AG08396 (cell line): ENCODE measurements around the gene MKNK1.
"Not testable (repeated sequence)": the region's sequence is repeated elsewhere in the genome, so short reads cannot be mapped to it uniquely, and the experiment has no call there.

ENCODE experiments used
- DNase-seq: peaks from one replicate; pipeline ENCODE4 v3.0.0; 2012; ENCODE audit warnings: low spot score, mixed read lengths

Gene MKNK1

DNA sequence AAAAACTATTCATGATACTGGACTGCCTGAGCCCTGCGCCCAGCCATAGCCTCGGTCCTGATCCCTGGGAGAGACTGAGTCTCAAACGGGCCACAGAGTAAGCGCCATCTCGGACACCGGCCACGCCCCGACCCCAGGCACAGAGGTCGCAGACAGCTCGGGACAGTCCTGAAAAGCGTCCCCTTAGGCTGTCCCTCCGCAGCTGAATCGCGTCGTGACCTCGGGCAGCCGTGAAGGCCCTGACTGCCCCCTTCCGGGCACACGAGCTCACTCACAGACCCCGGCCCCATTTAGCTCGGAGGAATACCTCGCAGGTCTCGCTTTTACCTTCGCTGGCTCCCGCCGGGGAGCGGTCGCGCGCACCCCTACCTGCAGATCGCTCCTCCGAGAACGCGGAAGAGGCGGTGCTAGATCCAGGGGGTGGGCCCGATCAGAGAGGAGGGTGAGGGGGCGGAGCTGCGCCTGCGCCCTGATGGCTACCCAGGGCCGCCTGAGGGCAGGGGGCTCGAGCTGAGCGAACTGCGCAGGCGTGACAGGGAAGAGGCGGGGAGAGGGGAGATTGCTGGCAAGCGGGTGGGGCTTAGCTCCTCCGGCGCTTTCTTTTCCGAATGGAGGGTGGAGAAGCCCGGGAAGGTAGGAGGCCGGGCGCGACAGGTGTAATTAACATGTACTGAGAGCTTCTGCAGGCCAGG, at the start of gene MKNK1:
Gene MKNK1, minus strand, starts transcription at position 411 of the 692 bp plus-strand sequence. CDS start 20,941 bp downstream, outside the sequence.
- DNase-seq = peak; percentile 100

GRCh38 chr1:46653405-46653958, 49.4 kb upstream of the MKNK1 start:
- DNase-seq = no peak

DNA sequence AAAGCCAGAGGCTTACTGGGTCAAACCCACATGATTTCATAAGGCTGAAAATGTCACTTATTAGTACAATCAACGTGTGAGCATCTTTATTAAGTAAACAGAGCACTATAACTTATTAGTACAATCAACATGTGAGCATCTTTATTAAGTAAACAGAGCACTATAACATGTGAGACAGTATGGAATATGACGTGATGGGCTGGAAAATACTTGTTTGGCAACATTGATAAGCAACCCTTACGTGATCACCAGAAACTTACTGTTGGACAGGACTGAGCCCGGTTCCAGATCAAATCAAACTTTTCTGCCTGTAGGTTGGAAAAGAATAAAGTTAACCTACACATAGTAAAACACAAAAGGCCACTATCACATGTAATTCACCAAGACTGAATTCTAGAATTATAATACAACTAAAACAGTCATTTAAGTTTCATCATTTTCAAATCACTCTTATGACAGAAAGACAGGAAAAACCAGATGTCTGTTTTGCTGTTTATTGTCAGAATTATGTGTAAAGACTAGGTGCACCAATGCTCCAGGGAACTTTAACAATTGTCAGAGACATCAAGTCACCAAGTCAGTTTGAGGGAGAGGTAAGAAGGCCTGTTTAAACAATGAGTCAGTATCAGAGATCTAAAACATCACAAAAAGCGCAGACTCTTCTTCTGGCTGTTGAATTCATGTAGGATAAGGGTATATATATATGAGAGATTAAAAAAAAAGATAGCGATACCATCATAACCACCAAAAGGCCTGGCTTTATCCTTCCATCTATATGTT, 48.4 kb upstream of the MKNK1 start:
- no peak for DNase-seq

- DNase-seq = not testable (repeated sequence)
These were observed 47.1 kb upstream of the MKNK1 start for GRCh38 chr1:46651152-46651551.

- DNase-seq = no peak
These were observed 46.4 kb upstream of the MKNK1 start for GRCh38 chr1:46650491-46650890.

GRCh38 chr1:46649764-46650163, 45.7 kb upstream of the MKNK1 start:
- no peak for DNase-seq

- DNase-seq = no peak
These were observed 43.5 kb upstream of the MKNK1 start for GRCh38 chr1:46647611-46648010.

- DNase-seq = no peak
These were observed 42.8 kb upstream of the MKNK1 start for GRCh38 chr1:46646844-46647243.

- DNase-seq = no peak
These were observed 42.3 kb upstream of the MKNK1 start for GRCh38 chr1:46646331-46646730.

- no peak for DNase-seq
These were observed 41.7 kb upstream of the MKNK1 start for GRCh38 chr1:46645815-46646214.

DNA sequence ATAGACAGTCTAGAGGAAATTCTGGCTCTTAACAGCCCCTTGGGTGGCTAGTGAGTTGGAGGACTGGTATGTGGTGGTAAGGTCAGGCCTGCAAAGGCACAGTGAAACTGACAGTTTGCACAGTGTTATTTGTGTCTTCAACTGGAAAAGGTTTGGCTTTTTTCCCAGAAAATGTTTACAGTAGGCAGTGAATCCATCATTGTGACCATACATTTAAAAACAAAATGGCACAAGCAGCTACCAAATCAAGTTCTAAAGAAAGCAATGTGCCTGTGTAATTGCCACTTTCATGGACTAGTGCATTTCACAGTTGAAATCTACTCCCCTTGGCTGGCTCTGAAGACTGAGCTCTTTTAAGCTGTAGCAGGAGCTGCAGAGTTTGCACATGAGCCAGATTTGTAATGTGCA, 39.3 kb upstream of the MKNK1 start:
- DNase-seq = peak; percentile 75

DNA sequence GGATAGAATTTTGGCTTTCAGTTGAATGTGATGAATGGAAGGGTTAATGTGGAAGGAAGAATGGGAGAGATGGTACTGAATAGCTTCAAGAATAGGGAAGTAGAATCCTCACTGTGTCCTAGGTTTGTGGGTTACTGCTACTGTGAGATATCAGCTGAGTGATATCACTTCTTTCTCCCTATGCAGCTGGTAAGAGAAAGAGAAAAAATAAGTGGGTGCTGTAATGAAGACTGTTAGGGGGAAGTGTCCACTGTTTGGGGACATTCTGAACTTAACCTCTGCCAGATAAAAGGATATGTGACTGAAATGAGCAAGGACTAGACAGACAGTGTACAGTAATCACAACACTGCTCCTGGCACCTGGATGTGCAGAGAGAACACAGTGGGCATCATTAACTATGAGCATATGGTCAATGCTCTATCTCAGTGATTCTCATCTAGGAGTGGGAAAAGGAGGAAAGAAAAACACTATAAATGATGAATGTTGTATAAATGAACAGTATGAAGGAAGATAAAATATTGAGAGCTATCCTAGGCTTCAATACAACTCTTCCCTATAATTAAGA, 38.1 kb upstream of the MKNK1 start:
- DNase-seq = no peak

DNA sequence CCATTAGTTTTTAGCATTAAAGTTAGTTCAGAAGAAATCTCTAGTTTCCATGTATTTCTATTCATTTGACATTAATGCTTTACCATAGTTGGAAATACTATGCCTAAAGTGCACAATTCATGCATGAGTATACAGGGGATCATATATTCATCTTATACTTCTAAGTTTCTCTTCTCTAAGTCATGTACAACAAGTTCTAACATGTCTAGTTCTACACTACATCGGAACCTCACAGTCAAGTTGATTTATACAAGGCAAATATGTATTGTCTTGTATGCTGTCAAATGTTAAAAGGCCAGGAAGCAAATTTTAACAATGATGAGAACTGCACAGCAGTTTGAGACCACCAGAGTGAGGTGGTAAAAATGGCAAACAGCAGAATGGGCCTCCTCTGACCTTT, 35.5 kb upstream of the MKNK1 start:
- DNase-seq = no peak

DNA sequence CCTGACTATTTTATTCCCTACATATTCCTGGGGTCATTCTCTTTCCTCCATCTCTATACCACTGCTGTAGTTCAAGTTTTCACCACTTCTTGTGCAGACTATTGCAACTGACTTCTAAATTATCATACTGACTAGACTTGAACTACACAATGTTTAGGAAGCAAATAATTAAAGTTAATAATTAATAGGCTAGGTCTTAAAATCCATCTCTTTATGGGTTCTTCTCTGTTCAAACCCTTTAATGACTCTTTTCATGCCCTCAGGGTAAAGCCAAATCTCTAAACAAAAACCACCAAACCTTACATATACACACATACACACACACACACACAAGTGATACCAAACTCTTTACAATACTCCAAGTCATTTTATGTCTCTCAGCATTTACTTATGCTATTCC, 34.9 kb upstream of the MKNK1 start:
- DNase-seq = no peak

GRCh38 chr1:46637444-46638083, 33.5 kb upstream of the MKNK1 start:
- DNase-seq = no peak

GRCh38 chr1:46635205-46635604, 31.1 kb upstream of the MKNK1 start:
- DNase-seq = no peak

DNA sequence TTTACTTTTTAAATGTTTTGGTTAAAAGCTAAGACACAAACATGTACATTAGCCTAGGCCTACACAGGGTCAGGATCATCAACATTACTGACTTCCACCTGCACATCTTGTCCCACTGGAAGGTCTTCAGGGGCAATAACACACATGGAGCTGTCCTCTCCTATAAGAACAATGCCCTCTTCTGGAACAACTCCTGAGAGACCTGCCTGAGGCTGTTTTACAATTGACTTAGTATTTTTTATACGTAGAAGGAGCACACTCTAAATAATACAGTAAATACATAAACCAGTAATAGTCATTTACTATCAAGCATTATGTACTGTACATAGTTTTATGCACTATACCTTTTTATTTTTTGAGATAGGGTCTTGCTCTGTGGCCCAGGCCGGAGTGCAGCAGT, 26.7 kb upstream of the MKNK1 start:
- DNase-seq = no peak

GRCh38 chr1:46623743-46624644, 19.9 kb upstream of the MKNK1 start:
- DNase-seq = no peak

DNA sequence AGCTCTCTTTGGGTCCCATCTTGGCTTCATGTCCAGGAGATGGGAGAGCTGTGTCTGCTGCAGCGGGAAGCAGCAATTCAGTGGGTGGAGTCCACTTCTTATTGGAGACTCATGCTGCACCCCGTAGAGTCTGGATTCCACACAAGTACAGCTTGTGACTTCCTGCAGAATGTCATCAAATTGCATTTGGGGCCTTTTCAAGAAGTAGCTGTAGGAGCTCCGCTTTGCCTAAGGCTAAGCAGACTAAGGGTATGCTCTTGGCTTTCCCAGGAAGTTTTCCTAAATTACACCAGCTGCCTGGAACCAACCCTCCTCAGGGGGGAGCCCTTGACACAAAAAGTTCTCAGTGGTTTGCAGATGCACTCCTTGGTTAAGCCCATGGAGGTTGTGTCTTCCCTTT, 18.3 kb upstream of the MKNK1 start:
- peak; percentile 38 for DNase-seq

GRCh38 chr1:46621930-46622329, 17.9 kb upstream of the MKNK1 start:
- no peak for DNase-seq

- no peak for DNase-seq
These were observed 15.7 kb upstream of the MKNK1 start for GRCh38 chr1:46619656-46620258.
